ENCODE results near the gene MAP3K20.
A peak's percentile ranks its signal among the peaks of the same experiment; 100 is the strongest.

The MAP3K20 gene

DNA sequence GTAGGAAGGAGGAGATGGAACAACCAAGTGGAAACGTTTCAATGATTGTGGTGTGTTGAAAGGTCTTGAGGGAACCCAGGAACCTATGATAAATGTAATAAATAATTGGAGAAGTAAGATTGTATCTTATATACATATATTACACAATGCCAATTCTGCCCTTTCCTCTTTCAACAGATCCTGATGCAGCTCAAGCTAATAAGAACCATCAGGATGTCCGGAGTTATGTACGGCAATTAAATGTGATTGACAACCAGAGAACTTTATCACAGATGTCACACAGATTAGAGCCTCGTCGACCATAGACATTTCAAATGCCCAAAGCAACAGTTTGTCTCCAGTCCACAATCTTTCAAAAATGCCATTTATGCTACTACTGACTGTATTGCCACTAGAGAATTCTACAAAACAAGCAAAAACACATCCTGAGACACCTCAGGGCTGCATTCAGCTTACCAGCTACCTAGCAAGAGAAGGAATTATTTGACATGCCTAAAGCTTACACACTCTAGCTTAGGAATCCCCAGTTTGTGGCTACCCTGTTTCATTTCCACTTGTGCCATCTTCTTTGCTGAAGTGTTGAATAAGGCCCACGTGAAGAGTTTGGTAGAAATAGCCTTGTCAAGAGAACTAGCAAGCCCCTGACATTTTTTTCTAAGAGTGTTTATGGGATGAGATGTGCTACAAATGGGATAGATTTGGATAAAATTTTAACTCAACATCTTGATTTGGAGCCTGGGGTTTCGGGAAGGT lies 24.0 kb upstream of the MAP3K20 start:
- no peak for DNase-seq (ENCODE audit: low spot score)

- DNase-seq (ENCODE audit: low spot score) = no peak
Measured at GRCh38 chr2:173053043-173053699, 22.5 kb upstream of the MAP3K20 start.

- DNase-seq (ENCODE audit: low spot score) = no peak
Measured at GRCh38 chr2:173054466-173054865, 21.2 kb upstream of the MAP3K20 start.

DNA sequence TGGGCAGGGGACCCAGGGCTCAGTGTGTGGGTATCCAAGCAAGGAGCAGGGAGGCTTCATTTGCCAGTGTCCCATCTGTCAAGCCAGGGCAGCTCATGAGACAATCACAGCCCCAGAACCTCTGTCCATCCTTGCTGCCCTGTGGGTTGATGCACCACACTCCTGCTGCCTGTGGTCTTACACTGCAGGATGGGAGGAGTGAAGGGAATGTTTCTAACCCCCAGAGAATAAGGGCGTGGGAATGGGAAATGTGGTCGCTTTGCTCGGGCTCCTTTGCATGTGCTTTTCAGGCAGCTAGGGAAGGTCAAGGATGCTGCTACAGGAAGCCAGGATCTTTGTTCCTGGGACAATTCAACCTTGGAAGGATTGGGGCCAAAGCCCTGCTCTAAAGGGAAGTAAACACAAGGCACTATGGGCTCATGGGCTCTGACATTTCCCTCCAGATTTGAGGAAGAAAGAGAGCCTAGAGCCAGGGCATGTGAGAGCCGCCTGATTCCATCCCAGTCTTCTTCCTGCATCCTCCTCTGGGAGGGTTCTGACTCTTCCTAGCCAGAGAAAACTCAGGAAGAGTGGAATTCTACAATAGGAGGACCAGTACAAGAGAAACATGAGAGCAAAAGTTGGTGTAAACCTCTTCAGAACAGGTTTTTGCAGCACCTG lies 18.8 kb upstream of the MAP3K20 start:
- no peak for DNase-seq (ENCODE audit: low spot score)

- no peak for DNase-seq (ENCODE audit: low spot score)
Measured at GRCh38 chr2:173058097-173058496, 17.5 kb upstream of the MAP3K20 start.

- DNase-seq (ENCODE audit: low spot score) = no peak
Measured at GRCh38 chr2:173058673-173059072, 17.0 kb upstream of the MAP3K20 start.

GRCh38 chr2:173059292-173059691 lies 16.4 kb upstream of the MAP3K20 start:
- no peak for DNase-seq (ENCODE audit: low spot score)

DNA sequence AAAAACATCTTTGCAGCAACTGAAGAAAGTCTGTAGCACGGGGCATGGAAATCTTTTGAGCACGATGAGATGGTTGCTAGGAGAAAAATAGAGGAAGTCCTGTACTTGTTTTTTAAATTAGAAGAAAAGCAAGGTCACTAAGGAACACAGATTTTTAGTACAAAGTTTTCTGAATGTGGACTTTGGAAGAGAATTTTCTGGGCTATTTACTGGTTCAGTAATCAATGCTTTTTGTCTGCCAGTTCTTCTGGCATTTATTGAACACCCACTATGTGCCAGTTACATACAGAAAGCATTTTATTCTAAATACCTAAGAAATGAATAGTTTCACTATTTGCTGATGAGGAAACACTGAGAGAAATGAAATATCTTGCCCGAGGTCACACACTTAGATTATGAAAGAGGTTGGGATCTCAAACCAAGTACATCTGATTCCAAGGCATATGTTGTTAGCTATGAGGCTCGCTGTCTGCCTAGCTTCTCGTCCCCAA lies 15.6 kb upstream of the MAP3K20 start:
- DNase-seq (ENCODE audit: low spot score) = no peak

DNA sequence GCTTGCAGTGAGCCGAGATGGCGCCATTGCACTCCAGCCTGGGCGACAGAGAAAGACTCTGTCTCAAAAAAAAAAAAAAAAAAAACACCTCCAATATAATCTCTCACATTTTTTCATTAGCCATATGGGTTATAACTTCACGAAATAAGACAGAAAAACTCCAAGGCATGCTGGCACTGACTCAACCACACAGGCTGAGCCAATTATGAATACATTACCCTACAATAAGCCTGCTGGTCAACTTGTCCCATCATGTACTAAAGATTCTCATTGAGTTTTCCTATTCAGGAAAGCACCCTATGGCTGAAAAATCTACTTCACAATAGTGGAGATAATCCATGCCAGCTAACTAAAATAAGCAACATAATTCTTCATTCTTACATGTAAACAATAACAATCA lies 12.8 kb upstream of the MAP3K20 start:
- DNase-seq (ENCODE audit: low spot score) = no peak

DNA sequence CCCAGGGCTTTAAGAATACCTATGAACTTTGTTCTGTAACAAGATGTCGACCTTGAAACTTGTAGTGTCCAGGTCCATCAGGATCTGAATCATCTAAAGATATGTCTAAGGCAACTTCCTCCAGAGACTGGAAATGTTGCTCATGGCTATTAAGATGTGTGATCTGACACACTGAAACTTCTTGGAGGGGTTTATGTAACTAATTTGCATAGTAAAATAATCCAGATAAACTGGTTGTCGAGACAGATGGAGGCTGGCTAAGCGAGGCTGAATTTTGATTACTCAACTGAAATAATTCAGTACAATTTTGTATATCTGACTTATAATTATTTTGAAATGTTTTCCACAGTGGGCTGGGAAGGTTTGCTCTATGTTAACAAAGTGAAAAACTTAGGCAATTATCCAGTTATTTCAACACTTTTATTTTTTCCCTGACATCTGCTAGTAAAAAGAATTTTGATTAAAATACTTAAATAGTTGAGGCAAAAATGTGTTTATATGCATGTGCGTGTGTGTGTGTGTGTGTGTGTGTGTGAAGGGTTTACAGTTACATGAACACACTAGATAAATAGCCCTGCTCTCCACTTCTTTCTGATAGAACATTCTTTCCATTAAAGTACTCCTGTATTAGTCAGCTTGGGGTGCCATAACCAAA lies 11.4 kb upstream of the MAP3K20 start:
- DNase-seq (ENCODE audit: low spot score) = no peak

DNA sequence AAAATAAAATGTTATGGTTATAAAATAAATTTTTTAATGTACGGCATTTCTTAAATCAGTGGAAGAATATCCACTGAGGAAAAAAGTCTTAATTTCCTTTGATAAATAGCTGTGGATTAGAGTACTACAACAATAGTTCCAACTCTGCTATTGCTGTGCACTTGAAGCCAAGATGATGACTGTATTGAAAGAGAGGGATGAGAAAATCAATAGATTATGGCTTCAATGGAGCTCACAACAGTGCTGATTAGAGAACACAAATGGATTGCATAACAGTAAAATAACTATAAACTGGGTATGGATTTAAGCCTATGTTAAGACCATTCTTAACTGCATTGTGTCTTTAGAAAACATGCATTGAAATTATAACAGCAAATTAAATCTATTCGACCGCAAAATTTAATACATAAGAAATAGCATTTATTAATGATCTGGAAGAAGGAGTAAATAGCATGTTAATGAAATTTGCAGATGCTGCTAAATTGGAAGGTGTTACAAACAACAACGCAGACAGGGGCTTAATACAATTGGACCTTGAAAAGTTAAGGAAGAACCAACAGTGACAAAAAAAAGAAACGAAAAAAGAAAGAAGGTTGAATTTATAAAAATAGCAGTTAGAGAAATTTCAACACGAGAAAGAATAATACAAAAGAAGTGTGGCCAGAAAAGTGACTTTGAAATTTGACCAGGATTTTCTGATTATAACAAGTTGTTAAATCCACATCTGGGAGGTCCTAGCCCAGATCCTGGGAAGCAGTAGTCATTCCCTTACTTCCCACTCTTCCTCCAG lies 8.6 kb upstream of the MAP3K20 start:
- DNase-seq (ENCODE audit: low spot score) = no peak

DNA sequence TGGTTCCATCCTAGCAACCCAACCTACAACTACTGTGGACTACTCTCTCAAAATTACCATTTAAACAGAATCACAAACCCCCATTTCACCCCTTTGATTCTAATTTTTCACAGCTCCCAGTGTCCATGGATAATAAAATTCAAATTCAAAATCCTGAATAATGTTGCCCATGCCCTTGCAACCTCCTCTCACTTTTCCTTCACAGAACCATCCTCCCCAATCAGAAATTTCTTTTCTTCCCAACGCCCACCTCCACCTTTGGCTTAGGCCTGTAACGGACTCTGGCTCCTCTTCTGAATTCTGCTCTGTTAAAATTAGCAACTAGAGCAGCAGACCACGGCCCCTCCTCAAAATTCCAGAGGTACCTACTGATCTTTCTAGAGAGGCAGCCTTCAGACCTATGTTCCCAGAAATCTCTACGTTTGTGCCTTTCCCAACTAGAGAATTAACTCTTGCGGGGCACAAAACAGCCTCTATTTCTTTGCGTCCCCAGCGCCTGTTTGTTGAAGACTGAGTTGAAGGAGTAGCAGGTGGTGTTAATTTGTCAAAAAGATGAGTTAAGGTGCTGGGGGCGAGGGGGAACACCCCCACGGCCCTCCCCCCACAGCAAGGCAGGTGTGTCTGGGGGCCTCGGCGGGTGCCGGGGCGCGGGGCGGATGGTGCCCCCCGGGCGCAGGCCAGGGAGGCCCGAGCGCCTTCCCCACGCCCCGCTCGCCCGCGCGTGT lies 428 bp upstream of the MAP3K20 start:
- DNase-seq (ENCODE audit: low spot score) = no peak

- DNase-seq (ENCODE audit: low spot score) = peak; percentile 50
Measured at GRCh38 chr2:173076581-173077345, 1.1 kb downstream of the MAP3K20 start.

GRCh38 chr2:173077506-173078177 lies 2.0 kb downstream of the MAP3K20 start:
- peak; percentile 81 for DNase-seq (ENCODE audit: low spot score)

GRCh38 chr2:173079141-173079540 lies 3.5 kb downstream of the MAP3K20 start:
- no peak for DNase-seq (ENCODE audit: low spot score)

- no peak for DNase-seq (ENCODE audit: low spot score)
Measured at GRCh38 chr2:173079973-173080860, 4.6 kb downstream of the MAP3K20 start.

- no peak for DNase-seq (ENCODE audit: low spot score)
Measured at GRCh38 chr2:173086518-173087213, 11.0 kb downstream of the MAP3K20 start.

GRCh38 chr2:173087214-173087581 lies 11.6 kb downstream of the MAP3K20 start:
- DNase-seq (ENCODE audit: low spot score) = no peak

Measured in hematopoietic multipotent progenitor cell treated with erythropoietin and hydrocortisone succinate and interleukin-3 and kit ligand, for 15 days (in vitro differentiated cells).